ENCODE data around the gene PLSCR1. TPM values are rescaled to one million over a fixed set of nuclear protein-coding genes. Genes with fewer than 3 reads are reported as not detected.
A peak's percentile ranks its signal among the peaks of the same experiment; 100 is the strongest.

The PLSCR1 gene, protein sequence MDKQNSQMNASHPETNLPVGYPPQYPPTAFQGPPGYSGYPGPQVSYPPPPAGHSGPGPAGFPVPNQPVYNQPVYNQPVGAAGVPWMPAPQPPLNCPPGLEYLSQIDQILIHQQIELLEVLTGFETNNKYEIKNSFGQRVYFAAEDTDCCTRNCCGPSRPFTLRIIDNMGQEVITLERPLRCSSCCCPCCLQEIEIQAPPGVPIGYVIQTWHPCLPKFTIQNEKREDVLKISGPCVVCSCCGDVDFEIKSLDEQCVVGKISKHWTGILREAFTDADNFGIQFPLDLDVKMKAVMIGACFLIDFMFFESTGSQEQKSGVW
- total RNA-seq (2022), result 62.8 and 79.2 TPM in 2 replicates
- Bru-seq, nascent RNA, result percentile 96 among the genes with signal in this experiment
- percentile 87 among the genes with signal in this experiment for BruChase-seq, experiment 1, labeled RNA remaining after a 6-hour chase
- BruChase-seq, experiment 2, labeled RNA remaining after a 2-hour chase, result percentile 92 among the genes with signal in this experiment
- long read RNA-seq, transcript PLSCR1-201 (9 exons, 2,233 nt), result major isoform, 76 of 132 reads
- long read RNA-seq, transcript PLSCR1-202 (8 exons, 996 nt), result minor isoform, 32 of 132 reads
- long read RNA-seq, transcript PLSCR1-206 (4 exons, 1,257 nt), result minor isoform, 5 of 132 reads
- long read RNA-seq, partial matches to known transcripts, result 1 of 132 reads
- long read RNA-seq, other reads (novel, unspliced or antisense), result 15 of 132 reads

DNA sequence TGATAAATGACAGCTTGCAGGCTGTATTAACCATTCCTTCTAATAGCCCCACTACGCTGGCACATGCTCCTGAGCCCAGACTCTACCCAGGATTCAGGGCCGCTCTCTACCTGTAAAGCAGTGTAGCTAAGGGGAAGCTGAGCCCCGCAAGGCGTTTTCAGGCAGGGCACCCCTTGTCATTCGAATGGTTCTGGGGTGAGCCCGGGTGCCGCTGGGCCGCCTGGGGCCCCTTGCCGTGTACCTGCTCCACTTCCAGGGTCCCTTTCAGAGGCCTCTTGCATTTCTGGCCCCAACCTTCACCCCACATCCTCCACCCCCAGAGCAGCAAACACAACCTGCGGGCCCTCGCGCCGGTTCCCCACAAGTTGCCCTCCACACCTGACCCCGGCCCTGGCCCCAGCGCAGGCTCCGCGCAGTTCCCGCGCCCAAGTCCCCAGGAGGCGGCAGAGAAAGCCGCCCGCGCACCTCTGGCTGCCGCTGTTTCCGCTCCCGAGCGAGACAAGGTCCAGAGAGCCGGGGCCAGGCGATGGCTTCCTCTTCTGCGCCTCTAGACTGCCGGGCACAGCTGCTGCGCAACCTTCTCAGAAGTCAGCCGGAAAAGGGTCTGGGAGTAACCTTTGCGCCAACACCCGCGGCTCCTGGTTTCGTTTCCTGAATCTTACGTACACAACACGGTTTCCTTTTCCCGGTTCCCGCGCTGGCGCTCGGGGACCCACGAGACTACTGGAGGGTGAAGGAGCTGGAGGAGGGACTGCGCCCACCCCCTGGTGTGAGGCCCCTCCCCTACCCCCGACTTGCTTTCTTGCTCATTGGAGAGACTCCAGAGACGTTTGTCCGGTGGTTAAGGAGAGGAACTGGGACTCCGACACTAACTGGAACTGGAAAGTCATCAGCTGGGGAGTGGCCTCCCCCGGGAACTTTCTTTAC, at the start of gene PLSCR1:
PLSCR1 (minus strand) TSS at position 606 of the 927 bp plus-strand sequence. CDS start 8,055 bp downstream, outside the sequence.
- Mint-ChIP-seq H3K4me3 (ENCODE audit: unreplicated experiment) (peak within 1 kb of the TSS; percentile 79), H3K27ac (ENCODE audit: low read depth, unreplicated experiment) (peak within 1 kb of the TSS; percentile 96), H3K27me3 (ENCODE audit: insufficient read depth, unreplicated experiment) (no peaks in the 10 kb centered on the region), H3K4me1 (ENCODE audit: insufficient read depth, unreplicated experiment) (peaks cover 28% of the 10 kb centered on the region), H3K9me3 (ENCODE audit: unreplicated experiment) (no peaks in the 10 kb centered on the region), H3K36me3 (ENCODE audit: insufficient read depth, unreplicated experiment) (peaks cover 17% of the 10 kb centered on the region)
- ChIA-PET POLR2A (interaction anchor here (0.6 to 4.4 kb wide), 29 partner anchors 9 to 400 kb away, joined by 3 to 33 read pairs (median 4); partner anchors contain the start of gene PLOD2), CTCF (interaction anchor here (0.6 to 3.3 kb wide), 17 partner anchors 24 to 356 kb away, joined by 3 to 13 read pairs (median 3); no protein-coding TSS in a partner anchor)
- intact Hi-C loops (cut with micrococcal nuclease), result loop anchor here (2.0 to 5.0 kb wide), 2 partner anchors 33 to 41 kb away; no protein-coding TSS in a partner anchor
- TF ChIP-seq, protein P1, sequence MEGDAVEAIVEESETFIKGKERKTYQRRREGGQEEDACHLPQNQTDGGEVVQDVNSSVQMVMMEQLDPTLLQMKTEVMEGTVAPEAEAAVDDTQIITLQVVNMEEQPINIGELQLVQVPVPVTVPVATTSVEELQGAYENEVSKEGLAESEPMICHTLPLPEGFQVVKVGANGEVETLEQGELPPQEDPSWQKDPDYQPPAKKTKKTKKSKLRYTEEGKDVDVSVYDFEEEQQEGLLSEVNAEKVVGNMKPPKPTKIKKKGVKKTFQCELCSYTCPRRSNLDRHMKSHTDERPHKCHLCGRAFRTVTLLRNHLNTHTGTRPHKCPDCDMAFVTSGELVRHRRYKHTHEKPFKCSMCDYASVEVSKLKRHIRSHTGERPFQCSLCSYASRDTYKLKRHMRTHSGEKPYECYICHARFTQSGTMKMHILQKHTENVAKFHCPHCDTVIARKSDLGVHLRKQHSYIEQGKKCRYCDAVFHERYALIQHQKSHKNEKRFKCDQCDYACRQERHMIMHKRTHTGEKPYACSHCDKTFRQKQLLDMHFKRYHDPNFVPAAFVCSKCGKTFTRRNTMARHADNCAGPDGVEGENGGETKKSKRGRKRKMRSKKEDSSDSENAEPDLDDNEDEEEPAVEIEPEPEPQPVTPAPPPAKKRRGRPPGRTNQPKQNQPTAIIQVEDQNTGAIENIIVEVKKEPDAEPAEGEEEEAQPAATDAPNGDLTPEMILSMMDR (IDR thresholded peaks at IDR 0.05; ENCODE audit: unreplicated experiment), result no peak
- peak; percentile 99 for DNase-seq (ENCODE audit: unreplicated experiment)
- BruUV-seq (replicated peaks), result no TSS peak

DNA sequence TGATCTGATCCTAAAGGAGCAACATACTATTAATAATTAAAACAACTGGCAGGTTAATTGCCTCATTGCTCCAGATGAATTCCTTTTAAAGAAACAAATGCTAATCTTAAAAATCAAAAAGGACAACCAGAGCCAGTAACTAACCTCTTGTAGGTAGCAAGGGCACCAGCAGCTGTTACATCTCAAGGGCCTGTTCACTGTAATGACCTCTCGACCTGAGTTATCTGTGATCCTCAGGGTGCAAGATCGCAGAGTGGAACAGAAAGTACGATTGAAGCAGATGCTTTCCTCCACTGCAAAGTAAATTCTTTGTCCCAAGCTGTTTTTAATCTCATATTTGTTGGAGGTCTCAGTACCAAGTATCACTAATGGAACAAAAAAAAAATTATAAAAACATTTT, 49.4 kb upstream of the PLSCR1 start:
- intact Hi-C loops (cut with micrococcal nuclease), result no loop called here
- TF ChIP-seq, protein P1 (IDR thresholded peaks at IDR 0.05; ENCODE audit: unreplicated experiment), result no peak
- ChIA-PET POLR2A (no interaction called here), CTCF (interaction anchor here (0.5 to 4.2 kb wide), 19 partner anchors 8 to 786 kb away, joined by 3 to 38 read pairs (median 4); no protein-coding TSS in a partner anchor)
- Mint-ChIP-seq H3K36me3 (ENCODE audit: insufficient read depth, unreplicated experiment) (no peaks in the 10 kb centered on the region), H3K4me1 (ENCODE audit: insufficient read depth, unreplicated experiment) (no peaks in the 10 kb centered on the region), H3K27me3 (ENCODE audit: insufficient read depth, unreplicated experiment) (peaks cover 20% of the 10 kb centered on the region), H3K27ac (ENCODE audit: low read depth, unreplicated experiment) (no peak overlapping the region), H3K4me3 (ENCODE audit: unreplicated experiment) (no peak overlapping the region), H3K9me3 (ENCODE audit: unreplicated experiment) (no peaks in the 10 kb centered on the region)
- DNase-seq (ENCODE audit: unreplicated experiment), result no peak
- no TSS peak for BruUV-seq (replicated peaks)

DNA sequence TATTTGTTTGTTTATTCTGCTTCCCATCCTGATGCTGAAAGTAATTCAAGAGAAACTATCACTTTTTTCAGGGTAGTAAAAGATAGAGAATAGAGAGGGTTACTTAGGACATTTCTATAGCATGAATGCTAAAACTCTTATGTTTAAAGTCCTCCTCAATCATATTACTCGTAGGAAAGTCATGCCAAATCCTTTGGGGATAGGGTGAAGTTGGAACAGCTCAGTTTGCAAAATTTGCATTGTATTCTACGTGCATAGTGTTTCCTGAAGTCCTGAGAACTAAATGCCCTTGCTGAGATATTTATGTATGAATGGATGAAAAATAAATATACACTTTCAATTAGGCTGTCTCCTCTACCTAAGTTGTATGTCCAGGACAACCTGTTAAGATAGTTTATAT, 46.1 kb upstream of the PLSCR1 start:
- no peak overlapping the region for H3K4me3 Mint-ChIP-seq (ENCODE audit: unreplicated experiment)
- ChIA-PET POLR2A (interaction anchor here (0.7 kb wide), 1 partner anchor 150 kb away, joined by 3 read pairs; no protein-coding TSS in a partner anchor), CTCF (interaction anchor here (0.7 to 2.8 kb wide), 13 partner anchors 8 to 402 kb away, joined by 3 to 38 read pairs (median 5); no protein-coding TSS in a partner anchor)
- TF ChIP-seq, protein P1 (IDR thresholded peaks at IDR 0.05; ENCODE audit: unreplicated experiment), result no peak
- no peak overlapping the region for H3K27ac Mint-ChIP-seq (ENCODE audit: low read depth, unreplicated experiment)
- no peaks in the 10 kb centered on the region for H3K36me3 Mint-ChIP-seq (ENCODE audit: insufficient read depth, unreplicated experiment)
- H3K4me1 Mint-ChIP-seq (ENCODE audit: insufficient read depth, unreplicated experiment), result no peaks in the 10 kb centered on the region
- no peak for DNase-seq (ENCODE audit: unreplicated experiment)
- intact Hi-C loops (cut with micrococcal nuclease), result loop anchor here (1.0 kb wide), 1 partner anchor 51 kb away; no protein-coding TSS in a partner anchor
- no TSS peak for BruUV-seq (replicated peaks)
- no peaks in the 10 kb centered on the region for H3K27me3 Mint-ChIP-seq (ENCODE audit: insufficient read depth, unreplicated experiment)
- no peaks in the 10 kb centered on the region for H3K9me3 Mint-ChIP-seq (ENCODE audit: unreplicated experiment)

All from MCF 10A (cell line).